Right ventricle myocardium inferior (tissue), 1 donor: ENCODE data around the gene SLC2A8. TPM values are rescaled to one million over a fixed set of nuclear protein-coding genes. Genes with fewer than 3 reads are reported as not detected.
A peak's percentile ranks its signal among the peaks of the same experiment; 100 is the strongest.

Source experiments
- ATAC-seq: fragments of 200-7000 bp; cut with Tn5 transposase; one replicate; pipeline ENCODE4 v1.9.1; 2020; ENCODE audit warnings: mild to moderate bottlenecking, moderate library complexity
- DNase-seq: peaks from one replicate; pipeline ENCODE4 v3.0.0; 2021; ENCODE audit errors: missing footprints
- intact Hi-C: fragments of 100-400 bp; cut with DNase I; formaldehyde crosslinking; loops from one replicate; pipeline ENCODE4 v1.11.0; 2022
- total RNA-seq: library from RNA; stranded (reverse); fragmentation: NEBNext Ultra II Directional; extraction: Animal tissue kit (Norgen Biotek cat#: 25700); gene quantifications from one replicate; pipeline ENCODE4 v1.2.1, GENCODE V29; 2021
- donor health status: DM: no; HTN: yes; CAD: no; lungs with severe emphysema.

SLC2A8 gene
- total RNA-seq, 1 donor from 2014 or later = 15.0 TPM

GRCh38 chr9:127370672-127371648 lies 26.0 kb upstream of the SLC2A8 start:
- DNase-seq = no peak
- no peak for ATAC-seq
- intact Hi-C loops = no loop called here

- ATAC-seq = no peak
- intact Hi-C loops = no loop called here
- no peak for DNase-seq
Measured at GRCh38 chr9:127380479-127380878, 16.5 kb upstream of the SLC2A8 start.

DNA sequence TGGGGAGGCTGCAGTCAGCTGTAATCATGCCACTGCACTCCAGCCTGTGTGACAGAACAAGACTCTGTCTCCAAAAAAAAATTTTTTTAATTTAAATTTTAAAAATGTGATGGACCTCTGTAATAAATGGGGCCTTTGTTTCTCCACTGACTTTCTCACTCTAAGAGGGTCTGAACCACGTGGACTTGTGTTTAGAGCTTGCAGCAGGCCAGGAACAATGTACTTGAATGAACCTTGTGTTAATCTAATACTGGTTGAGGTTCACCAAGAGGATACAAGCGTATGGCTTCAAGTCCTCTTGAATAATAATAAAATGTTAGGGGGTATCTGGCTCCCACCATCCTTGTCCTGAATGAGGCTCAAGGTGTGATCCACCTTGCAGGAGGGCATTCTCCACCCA lies 14.4 kb upstream of the SLC2A8 start:
- intact Hi-C loops = no loop called here
- no peak for DNase-seq
- no peak for ATAC-seq

GRCh38 chr9:127384016-127384730 lies 12.8 kb upstream of the SLC2A8 start:
- DNase-seq = no peak
- ATAC-seq = no peak
- intact Hi-C loops = no loop called here

GRCh38 chr9:127384901-127385300 lies 12.1 kb upstream of the SLC2A8 start:
- DNase-seq = no peak
- no peak for ATAC-seq
- intact Hi-C loops = no loop called here

GRCh38 chr9:127386249-127386648 lies 10.7 kb upstream of the SLC2A8 start:
- intact Hi-C loops = no loop called here
- DNase-seq (no peak), ATAC-seq (no peak)

DNA sequence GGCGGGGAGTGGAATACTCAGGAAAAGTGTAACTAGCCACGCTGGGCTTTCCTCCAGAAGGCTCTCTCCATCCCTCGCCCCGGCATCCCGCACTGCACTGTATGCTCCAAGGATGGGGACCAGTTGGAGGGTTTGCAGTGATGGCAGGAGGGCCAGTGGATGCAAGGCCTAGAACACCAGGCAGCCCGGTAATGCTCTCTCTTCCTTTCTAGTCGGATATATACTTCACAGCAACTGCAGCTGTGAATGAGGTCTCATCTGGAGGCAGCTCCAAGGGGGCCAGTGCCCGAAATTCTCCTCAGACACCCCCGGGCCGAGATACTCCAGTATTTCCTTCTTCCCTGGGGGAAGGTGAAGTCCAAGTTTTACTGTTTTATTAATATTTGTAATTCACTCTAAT lies 10.0 kb upstream of the SLC2A8 start:
- intact Hi-C loops = no loop called here
- ATAC-seq (no peak), DNase-seq (no peak)

GRCh38 chr9:127388037-127388855 lies 8.7 kb upstream of the SLC2A8 start:
- intact Hi-C loops = no loop called here
- ATAC-seq (peak; percentile 96), DNase-seq (no peak)

DNA sequence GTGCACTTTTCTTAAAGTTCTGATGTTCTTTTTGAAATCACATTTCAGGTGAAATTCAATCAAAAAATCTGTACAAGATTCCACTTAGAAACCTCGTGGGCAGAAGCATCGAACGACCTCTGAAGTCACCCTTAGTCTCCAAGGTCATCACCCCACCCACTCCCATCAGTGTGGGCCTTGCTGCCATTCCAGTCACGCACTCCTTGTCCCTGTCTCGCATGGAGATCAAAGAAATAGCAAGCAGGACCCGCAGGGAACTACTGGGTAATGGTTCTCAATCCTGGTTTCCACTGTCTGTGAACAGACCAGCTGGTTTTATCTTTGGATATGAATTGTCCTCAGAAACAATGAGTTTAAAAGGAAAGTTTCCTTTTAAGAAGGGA lies 8.1 kb upstream of the SLC2A8 start:
- intact Hi-C loops = no loop called here
- DNase-seq (no peak), ATAC-seq (no peak)

- DNase-seq = no peak
- intact Hi-C loops = no loop called here
- ATAC-seq = no peak
Measured at GRCh38 chr9:127389381-127390247, 7.4 kb upstream of the SLC2A8 start.

DNA sequence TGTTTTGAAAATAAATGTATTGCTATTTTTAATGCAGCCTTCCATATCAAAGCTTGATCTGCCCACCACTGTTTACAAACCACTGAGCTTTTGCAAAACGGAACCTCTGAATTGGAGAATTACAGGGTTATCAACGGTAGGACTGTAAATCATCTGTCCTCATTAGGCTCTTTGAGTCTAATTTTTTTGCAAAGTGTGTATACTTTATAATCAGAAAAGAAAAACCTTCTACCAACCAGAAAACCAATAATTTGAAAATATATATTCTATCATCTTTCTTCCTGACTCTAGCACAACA lies 6.8 kb upstream of the SLC2A8 start:
- intact Hi-C loops = no loop called here
- DNase-seq (no peak), ATAC-seq (no peak)

GRCh38 chr9:127390563-127390962 lies 6.4 kb upstream of the SLC2A8 start:
- intact Hi-C loops = no loop called here
- ATAC-seq = no peak
- DNase-seq = no peak

GRCh38 chr9:127392166-127392565 lies 4.8 kb upstream of the SLC2A8 start:
- ATAC-seq (no peak), DNase-seq (no peak)
- intact Hi-C loops = no loop called here

- ATAC-seq = no peak
- no peak for DNase-seq
- intact Hi-C loops = no loop called here
Measured at GRCh38 chr9:127392976-127393375, 4.0 kb upstream of the SLC2A8 start.

- DNase-seq (no peak), ATAC-seq (no peak)
- intact Hi-C loops = no loop called here
Measured at GRCh38 chr9:127393645-127394044, 3.3 kb upstream of the SLC2A8 start.

- ATAC-seq (no peak), DNase-seq (no peak)
- intact Hi-C loops = loop anchor here (2.0 to 5.0 kb wide), 3 partner anchors 59 to 173 kb away; no protein-coding TSS in a partner anchor
Measured at GRCh38 chr9:127395497-127396252, 1.3 kb upstream of the SLC2A8 start.

GRCh38 chr9:127396253-127396807 lies 639 bp upstream of the SLC2A8 start:
- DNase-seq = no peak
- ATAC-seq = no peak
- intact Hi-C loops = loop anchor here (2.0 to 5.0 kb wide), 3 partner anchors 60 to 174 kb away; no protein-coding TSS in a partner anchor
